ENCODE results near the gene ATP23. TPM values are rescaled to one million over a fixed set of nuclear protein-coding genes. Genes with fewer than 3 reads are reported as not detected.

ATP23 gene
- total RNA-seq, 1 experiment from 2014 or later: 9.1 TPM

- ATAC-seq (no peak), DNase-seq (ENCODE audit: low read depth, low spot score) (no peak)
- Histone ChIP-seq H4K20me1 (ENCODE audit: insufficient read depth) (no peaks in the 10 kb centered on the region), H3K9me3 (ENCODE audit: control insufficient read depth in 1 of 2, insufficient read depth in 1 of 2, low read depth in 1 of 2, low read length in 2 of 2) (no peaks in the 10 kb centered on the region), H3K79me2 (ENCODE audit: insufficient read depth, low read length) (no peaks in the 10 kb centered on the region), H3K9me2 (ENCODE audit: insufficient read depth) (no peaks in the 10 kb centered on the region), H3K27ac (ENCODE audit: low read depth, low read length) (peak overlapping the region; percentile 48), H3K4me3 (replicated peaks in 1 of 2; ENCODE audit: low read depth in 1 of 2, low read length in 2 of 2) (peak overlapping the region; percentile 46 to 75), H3K27me3 (ENCODE audit: insufficient read depth, low read length) (no peaks in the 10 kb centered on the region), H2AFZ (ENCODE audit: low read depth, low read length, poor library complexity, severe bottlenecking) (peak overlapping the region; percentile 55), H3K9ac (ENCODE audit: low read length) (peak overlapping the region; percentile 67), H3K4me1 (ENCODE audit: control insufficient read depth in 1 of 2, insufficient read depth in 2 of 2, low read length in 2 of 2) (peaks cover 10 to 19% of the 10 kb centered on the region in 2 experiments; a peak in 3 of 4 replicates), H3K4me2 (ENCODE audit: low read length) (peak overlapping the region; percentile 90), H3K36me3 (ENCODE audit: control insufficient read depth in 1 of 2, insufficient read depth in 2 of 2, low read length in 2 of 2) (no peaks in the 10 kb centered on the region)
- CTCF ChIA-PET: no interaction called here
- TF ChIP-seq POLR2AphosphoS5 (IDR thresholded peaks at IDR 0.05; ENCODE audit: low read depth, low read length) (no peak), SIN3A (IDR thresholded peaks at IDR 0.05; ENCODE audit: low read depth) (no peak), TCF7L2 (IDR thresholded peaks at IDR 0.05; ENCODE audit: borderline replicate concordance, extremely low read depth, insufficient read depth, insufficient read length) (no peak)
- intact Hi-C loops (cut with micrococcal nuclease): no loop called here
- RAD21 ChIA-PET (ENCODE audit: low non-redundant PET in 1 of 2, low total read pairs in 2 of 2, uncharacterized antibody in 2 of 2, unreplicated experiment in 2 of 2): no interaction called here
- POLR2A ChIA-PET: interaction anchor here (1.3 to 1.5 kb wide), 3 partner anchors 11 to 175 kb away, joined by 3 to 4 read pairs (median 4); partner anchors contain the start of gene CYP27B1
- BruUV-seq (replicated peaks): TSS peak; percentile 96
Measured at GRCh38 chr12:57940915-57941164, 527 bp upstream of the ATP23 start.

DNA sequence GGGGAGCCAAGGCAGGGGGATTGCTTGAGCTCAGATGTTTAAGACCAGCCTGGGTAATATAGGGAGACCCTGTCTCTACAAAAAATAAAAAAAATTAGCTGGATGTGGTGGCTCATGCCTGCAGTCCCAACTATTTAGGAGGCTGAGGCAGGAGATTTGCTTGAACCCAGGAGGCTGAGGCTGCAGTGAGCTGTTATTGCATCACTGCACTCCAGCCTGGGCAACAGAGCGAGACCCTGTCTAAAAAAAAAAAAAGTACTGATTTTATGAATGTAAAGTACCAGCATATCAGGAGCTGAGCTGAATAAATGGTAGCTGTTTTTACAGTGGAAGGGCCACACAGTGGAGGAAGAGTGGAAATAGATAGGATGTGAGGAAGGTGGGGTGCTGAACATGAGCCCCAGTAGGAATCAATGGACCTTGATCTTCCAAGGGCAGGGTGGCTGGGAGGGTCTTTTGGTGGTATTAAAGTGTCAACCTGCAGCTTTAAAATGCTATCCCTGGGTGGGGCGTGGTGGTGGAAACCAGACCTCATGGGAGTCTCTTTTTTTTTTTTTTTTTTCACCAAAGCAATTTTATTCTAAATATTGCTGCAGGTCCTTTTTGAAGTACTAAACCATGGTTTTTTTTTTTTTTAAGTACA lies 2.2 kb downstream of the ATP23 start:
- Histone ChIP-seq H2AFZ (ENCODE audit: low read depth, low read length, poor library complexity, severe bottlenecking) (no peak overlapping the region), H3K27ac (ENCODE audit: low read depth, low read length) (no peak overlapping the region), H3K27me3 (ENCODE audit: insufficient read depth, low read length) (no peaks in the 10 kb centered on the region), H4K20me1 (ENCODE audit: insufficient read depth) (no peaks in the 10 kb centered on the region), H3K9me2 (ENCODE audit: insufficient read depth) (no peaks in the 10 kb centered on the region), H3K79me2 (ENCODE audit: insufficient read depth, low read length) (no peaks in the 10 kb centered on the region), H3K9ac (ENCODE audit: low read length) (no peak overlapping the region), H3K4me1 (ENCODE audit: control insufficient read depth in 1 of 2, insufficient read depth in 2 of 2, low read length in 2 of 2) (peaks cover 10 to 15% of the 10 kb centered on the region in 2 experiments; a peak in 3 of 4 replicates), H3K4me3 (replicated peaks in 1 of 2; ENCODE audit: low read depth in 1 of 2, low read length in 2 of 2) (no peak overlapping the region), H3K9me3 (ENCODE audit: control insufficient read depth in 1 of 2, insufficient read depth in 1 of 2, low read depth in 1 of 2, low read length in 2 of 2) (no peaks in the 10 kb centered on the region), H3K36me3 (ENCODE audit: control insufficient read depth in 1 of 2, insufficient read depth in 2 of 2, low read length in 2 of 2) (no peaks in the 10 kb centered on the region), H3K4me2 (ENCODE audit: low read length) (no peak overlapping the region)
- intact Hi-C loops (cut with micrococcal nuclease): no loop called here
- TF ChIP-seq FOSL1 (IDR thresholded peaks at IDR 0.05; ENCODE audit: low read depth): no peak
- TF ChIP-seq SRF (IDR thresholded peaks at IDR 0.05; ENCODE audit: low read depth): no peak
- TF ChIP-seq CBX3 (IDR thresholded peaks at IDR 0.05; ENCODE audit: low read depth): no peak
- TF ChIP-seq EZH2phosphoT487 (IDR thresholded peaks at IDR 0.05; ENCODE audit: borderline replicate concordance): no peak
- no peak for TF ChIP-seq POLR2A (IDR thresholded peaks at IDR 0.05; ENCODE audit: borderline replicate concordance, extremely low read depth, insufficient read depth, insufficient read length)
- TF ChIP-seq JUND (IDR thresholded peaks at IDR 0.05): no peak
- TF ChIP-seq CEBPB (IDR thresholded peaks at IDR 0.05; ENCODE audit: low read depth): no peak
- TF ChIP-seq ZFX (IDR thresholded peaks at IDR 0.05): no peak
- TF ChIP-seq ATF3 (IDR thresholded peaks at IDR 0.05): no peak
- ChIA-PET RAD21 (ENCODE audit: low non-redundant PET in 1 of 2, low total read pairs in 2 of 2, uncharacterized antibody in 2 of 2, unreplicated experiment in 2 of 2) (no interaction called here), CTCF (no interaction called here), POLR2A (no interaction called here)
- DNase-seq (ENCODE audit: low read depth, low spot score) (no peak), ATAC-seq (no peak)
- no TSS peak for BruUV-seq (replicated peaks)
